ENCODE results near the gene CHRNA7.

DNA sequence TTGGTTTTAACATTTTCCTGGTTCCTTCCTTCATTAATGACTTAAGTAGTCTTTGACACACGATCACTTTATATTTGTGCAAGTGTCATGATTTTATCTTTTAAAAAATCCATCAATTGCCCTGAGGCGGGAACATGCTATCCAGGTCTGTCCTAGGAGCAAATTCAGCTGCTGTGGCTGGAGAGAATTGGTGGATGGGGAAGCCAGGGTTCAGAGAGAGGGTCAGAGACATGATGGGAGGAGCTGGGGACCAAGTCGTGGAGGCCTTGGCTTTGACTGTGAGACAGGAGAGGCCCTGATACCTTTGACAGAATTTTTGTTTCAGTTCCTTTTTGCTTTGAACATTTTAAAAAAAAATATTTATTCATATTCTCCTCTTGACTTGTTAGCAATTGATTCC is 89.0 kb downstream of the CHRNA7 start:
- TF ChIP-seq, protein P1, sequence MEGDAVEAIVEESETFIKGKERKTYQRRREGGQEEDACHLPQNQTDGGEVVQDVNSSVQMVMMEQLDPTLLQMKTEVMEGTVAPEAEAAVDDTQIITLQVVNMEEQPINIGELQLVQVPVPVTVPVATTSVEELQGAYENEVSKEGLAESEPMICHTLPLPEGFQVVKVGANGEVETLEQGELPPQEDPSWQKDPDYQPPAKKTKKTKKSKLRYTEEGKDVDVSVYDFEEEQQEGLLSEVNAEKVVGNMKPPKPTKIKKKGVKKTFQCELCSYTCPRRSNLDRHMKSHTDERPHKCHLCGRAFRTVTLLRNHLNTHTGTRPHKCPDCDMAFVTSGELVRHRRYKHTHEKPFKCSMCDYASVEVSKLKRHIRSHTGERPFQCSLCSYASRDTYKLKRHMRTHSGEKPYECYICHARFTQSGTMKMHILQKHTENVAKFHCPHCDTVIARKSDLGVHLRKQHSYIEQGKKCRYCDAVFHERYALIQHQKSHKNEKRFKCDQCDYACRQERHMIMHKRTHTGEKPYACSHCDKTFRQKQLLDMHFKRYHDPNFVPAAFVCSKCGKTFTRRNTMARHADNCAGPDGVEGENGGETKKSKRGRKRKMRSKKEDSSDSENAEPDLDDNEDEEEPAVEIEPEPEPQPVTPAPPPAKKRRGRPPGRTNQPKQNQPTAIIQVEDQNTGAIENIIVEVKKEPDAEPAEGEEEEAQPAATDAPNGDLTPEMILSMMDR (conservative IDR thresholded peaks at IDR 0.05 in 1 of 2, IDR thresholded peaks at IDR 0.05 in 1 of 2; ENCODE audit: low read depth in 1 of 2, low read length in 2 of 2) = no peak
- no peak for TF ChIP-seq EZH2 (IDR thresholded peaks at IDR 0.05; ENCODE audit: low read length, missing control alignments)

Data from fibroblast of lung (primary cell).